ENCODE data around the gene SV2B.
A peak's percentile ranks its signal among the peaks of the same experiment; 100 is the strongest.

The SV2B gene

GRCh38 chr15:91283155-91283554, 183.1 kb downstream of the SV2B start:
- Histone ChIP-seq H3K27ac (ENCODE audit: low read depth, low read length) (no peak overlapping the region), H2AFZ (ENCODE audit: low read depth, low read length, severe bottlenecking) (no peak overlapping the region), H3K27me3 (ENCODE audit: low read length) (no peaks in the 10 kb centered on the region), H3K36me3 (ENCODE audit: low read length) (no peaks in the 10 kb centered on the region), H3K4me2 (ENCODE audit: low read depth, low read length, poor library complexity, severe bottlenecking) (no peak overlapping the region), H3K4me3 (ENCODE audit: insufficient read depth, low read length, poor library complexity, severe bottlenecking) (no peak overlapping the region), H4K20me1 (ENCODE audit: low read depth, low read length) (no peaks in the 10 kb centered on the region), H3K9ac (ENCODE audit: low read length) (no peak overlapping the region), H3K9me3 (ENCODE audit: insufficient read depth, low read length) (no peaks in the 10 kb centered on the region), H3K9me2 (replicated peaks; ENCODE audit: insufficient read depth, low read length) (no peaks in the 10 kb centered on the region), H3K79me2 (ENCODE audit: insufficient read depth, low read length) (no peaks in the 10 kb centered on the region), H3F3A (ENCODE audit: insufficient read depth) (no peaks in the 10 kb centered on the region)
- TF ChIP-seq CTCF (IDR thresholded peaks at IDR 0.05; ENCODE audit: insufficient read depth, low read length, poor library complexity, severe bottlenecking) (no peak), EZH2phosphoT487 (conservative IDR thresholded peaks at IDR 0.05; ENCODE audit: low read length) (no peak)

GRCh38 chr15:91284758-91285466, 184.9 kb downstream of the SV2B start:
- Histone ChIP-seq H3K4me3 (ENCODE audit: insufficient read depth, low read length, poor library complexity, severe bottlenecking) (no peak overlapping the region), H3K36me3 (ENCODE audit: low read length) (no peaks in the 10 kb centered on the region), H4K20me1 (ENCODE audit: low read depth, low read length) (no peaks in the 10 kb centered on the region), H2AFZ (ENCODE audit: low read depth, low read length, severe bottlenecking) (no peak overlapping the region), H3K79me2 (ENCODE audit: insufficient read depth, low read length) (no peaks in the 10 kb centered on the region), H3K27ac (ENCODE audit: low read depth, low read length) (no peak overlapping the region), H3K27me3 (ENCODE audit: low read length) (no peaks in the 10 kb centered on the region), H3K4me2 (ENCODE audit: low read depth, low read length, poor library complexity, severe bottlenecking) (no peak overlapping the region), H3K9ac (ENCODE audit: low read length) (no peak overlapping the region), H3K9me3 (ENCODE audit: insufficient read depth, low read length) (no peaks in the 10 kb centered on the region), H3K9me2 (replicated peaks; ENCODE audit: insufficient read depth, low read length) (no peaks in the 10 kb centered on the region), H3F3A (ENCODE audit: insufficient read depth) (no peaks in the 10 kb centered on the region)
- TF ChIP-seq EZH2phosphoT487 (conservative IDR thresholded peaks at IDR 0.05; ENCODE audit: low read length) (no peak), CTCF (IDR thresholded peaks at IDR 0.05; ENCODE audit: insufficient read depth, low read length, poor library complexity, severe bottlenecking) (no peak)

DNA sequence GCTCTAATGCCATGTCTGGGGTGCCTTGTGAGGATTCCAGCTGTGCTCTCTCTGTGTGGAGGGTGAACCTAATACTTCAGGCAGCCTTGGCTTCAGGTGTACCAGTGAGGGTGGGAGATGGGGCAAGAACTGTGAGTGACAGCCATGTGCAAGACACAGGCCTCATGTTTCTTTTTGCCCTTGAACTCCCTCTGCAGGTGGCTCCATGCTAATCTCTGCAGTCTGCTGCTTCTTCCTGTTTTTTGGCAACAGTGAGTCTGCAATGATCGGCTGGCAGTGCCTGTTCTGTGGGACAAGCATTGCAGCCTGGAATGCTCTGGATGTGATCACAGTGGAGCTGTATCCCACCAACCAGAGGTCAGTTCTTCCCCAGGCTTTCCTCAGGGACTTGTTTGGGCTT, 189.3 kb downstream of the SV2B start:
- Histone ChIP-seq H2AFZ (ENCODE audit: low read depth, low read length, severe bottlenecking) (peak overlapping the region; percentile 21), H3K9me2 (replicated peaks; ENCODE audit: insufficient read depth, low read length) (no peaks in the 10 kb centered on the region), H3F3A (ENCODE audit: insufficient read depth) (no peaks in the 10 kb centered on the region), H3K9me3 (ENCODE audit: insufficient read depth, low read length) (no peaks in the 10 kb centered on the region), H3K4me3 (ENCODE audit: insufficient read depth, low read length, poor library complexity, severe bottlenecking) (peak overlapping the region; percentile 9), H3K36me3 (ENCODE audit: low read length) (no peaks in the 10 kb centered on the region), H3K9ac (ENCODE audit: low read length) (peak overlapping the region; percentile 28; the same call in 1 of the 2 replicates), H4K20me1 (ENCODE audit: low read depth, low read length) (no peaks in the 10 kb centered on the region), H3K27me3 (ENCODE audit: low read length) (no peaks in the 10 kb centered on the region), H3K4me2 (ENCODE audit: low read depth, low read length, poor library complexity, severe bottlenecking) (peak overlapping the region; percentile 35), H3K79me2 (ENCODE audit: insufficient read depth, low read length) (no peaks in the 10 kb centered on the region), H3K27ac (ENCODE audit: low read depth, low read length) (no peak overlapping the region)
- TF ChIP-seq EZH2phosphoT487 (conservative IDR thresholded peaks at IDR 0.05; ENCODE audit: low read length) (no peak), CTCF (IDR thresholded peaks at IDR 0.05; ENCODE audit: insufficient read depth, low read length, poor library complexity, severe bottlenecking) (no peak)

Data from SU-DHL-6 (cell line).